ENCODE results near the gene KRT35.

Gene KRT35

GRCh38 chr17:41521574-41522261 is 40.8 kb upstream of the KRT35 start (continued):
- TF ChIP-seq ZNF175 (tag by site-specific recombination; IDR thresholded peaks at IDR 0.05) = no peak
- no peak for TF ChIP-seq ZNF18 (tag by site-specific recombination; IDR thresholded peaks at IDR 0.05)
- no peak for TF ChIP-seq ZBTB49 (tag by site-specific recombination; IDR thresholded peaks at IDR 0.05; ENCODE audit: low read depth)
- peak; percentile 56 for TF ChIP-seq WT1 (tag by site-specific recombination; IDR thresholded peaks at IDR 0.05)

GRCh38 chr17:41520821-41521521 is 40.0 kb upstream of the KRT35 start:
- ChIA-PET CTCF (interaction anchor here (0.6 to 2.6 kb wide), 9 partner anchors 15 to 146 kb away, joined by 3 to 20 read pairs (median 4); no protein-coding TSS in a partner anchor), POLR2A (interaction anchor here (0.7 to 1.8 kb wide), 5 partner anchors 11 to 695 kb away, joined by 3 to 5 read pairs (median 3); no protein-coding TSS in a partner anchor)
- Histone ChIP-seq H3K9me3 (ENCODE audit: control insufficient read depth, insufficient read depth, low read depth, low read length) (no peaks in the 10 kb centered on the region), H3K4me3 (ENCODE audit: low read depth, low read length) (no peak overlapping the region), H3K36me3 (ENCODE audit: control insufficient read depth in 2 of 2, insufficient read depth in 1 of 2, low read length in 2 of 2) (peaks cover 0 to 4% of the 10 kb centered on the region in 2 experiments; a peak in 2 of 3 replicates), H3K27ac (ENCODE audit: extremely low read depth, low read depth, low read length) (peak overlapping the region; percentile 24; the same call in 1 of the 2 replicates), H3K4me1 (ENCODE audit: control insufficient read depth, insufficient read depth, low read length) (peaks cover 23% of the 10 kb centered on the region)
- TF ChIP-seq ZNF843 (tag by site-specific recombination; IDR thresholded peaks at IDR 0.05) (0 out of 2 replicates have a peak, but pooled peaks have one; percentile 22), PATZ1 (tag by site-specific recombination; IDR thresholded peaks at IDR 0.05) (peak; percentile 57), GLIS2 (tag by site-specific recombination; IDR thresholded peaks at IDR 0.05) (peak; percentile 64), ZNF423 (tag by site-specific recombination; IDR thresholded peaks at IDR 0.05) (0 out of 2 replicates have a peak, but pooled peaks have one; percentile 48), ZNF692 (tag by site-specific recombination; IDR thresholded peaks at IDR 0.05) (peak; percentile 75), ZEB2 (tag by site-specific recombination; IDR thresholded peaks at IDR 0.05) (0 out of 2 replicates have a peak, but pooled peaks have one; percentile 26), HOXD13 (CRISPR knock-in tag; IDR thresholded peaks at IDR 0.05; ENCODE audit: borderline replicate concordance) (0 out of 2 replicates have a peak, but pooled peaks have one; percentile 9), ZNF544 (tag by site-specific recombination; IDR thresholded peaks at IDR 0.05) (no peak), ZFP69B (tag by site-specific recombination; IDR thresholded peaks at IDR 0.05) (0 out of 2 replicates have a peak, but pooled peaks have one; percentile 77), ELK4 (IDR thresholded peaks at IDR 0.05; ENCODE audit: borderline replicate concordance, low read depth, low read length) (no peak), WT1 (tag by site-specific recombination; IDR thresholded peaks at IDR 0.05) (peak; percentile 61), MEIS1 (CRISPR knock-in tag; IDR thresholded peaks at IDR 0.05; ENCODE audit: borderline replicate concordance) (no peak), ZFHX2 (tag by site-specific recombination; conservative IDR thresholded peaks at IDR 0.05) (peak; percentile 59), ZBTB17 (tag by site-specific recombination; IDR thresholded peaks at IDR 0.05) (peak; percentile 90), FEZF1 (tag by site-specific recombination; IDR thresholded peaks at IDR 0.05) (peak; percentile 45), PRDM6 (tag by site-specific recombination; IDR thresholded peaks at IDR 0.05) (0 out of 2 replicates have a peak, but pooled peaks have one; percentile 35), MYNN (tag by site-specific recombination; IDR thresholded peaks at IDR 0.05; ENCODE audit: borderline replicate concordance) (no peak; the same call in 1 of the 2 replicates), BCL11A (tag by site-specific recombination; IDR thresholded peaks at IDR 0.05; ENCODE audit: low read depth) (peak; percentile 64; the same call in 1 of the 2 replicates), SP7 (tag by site-specific recombination; IDR thresholded peaks at IDR 0.05) (peak; percentile 45; the same call in 1 of the 2 replicates), OSR2 (tag by site-specific recombination; IDR thresholded peaks at IDR 0.05) (peak; percentile 36), GLIS1 (tag by site-specific recombination; IDR thresholded peaks at IDR 0.05) (peak; percentile 78)
